Gastrocnemius medialis (tissue), 4 donors: ENCODE data around the gene MERTK. TPM values are rescaled to one million over a fixed set of nuclear protein-coding genes. Genes with fewer than 3 reads are reported as not detected.

Experiments used
- ATAC-seq, 2 donors: fragments of 150-250 bp; one replicate each; pipeline ENCODE4 v1.9.1; 2016
- DNase-seq, 2 donors: peaks; one replicate each; pipeline ENCODE4 v3.0.0-alpha.2; 2019
- H3K27ac ChIP-seq, 4 donors: fragments of 200-600 bp; sonication (generic); 1 replicate in 1 of 4; 2 replicates in 3 of 4; pipeline ENCODE4 v1.5.1; 2016 to 2018; ENCODE audit warnings: mild to moderate bottlenecking in 2 of 4, moderate library complexity in 1 of 4
- H3K27me3 ChIP-seq, 3 donors: fragments of 200-600 bp; sonication (generic) in 2 of 3; 1 replicate in 1 of 3; 2 replicates in 2 of 3; pipeline versions ENCODE4 v1.5.1 to v1.6.0; 2016 to 2019; ENCODE audit warnings: mild to moderate bottlenecking in 1 of 3, moderate library complexity in 1 of 3
- H3K36me3 ChIP-seq, 2 donors: fragments of 200-600 bp; sonication (generic) in 1 of 2; one replicate each; pipeline ENCODE4 v1.5.1; 2017 to 2018
- H3K4me1 ChIP-seq, 2 donors: fragments of 200-600 bp; sonication (generic) in 1 of 2; one replicate each; pipeline ENCODE4 v1.5.1; 2016 to 2017; ENCODE audit warnings: mild to moderate bottlenecking in 2 of 2
- H3K4me3 ChIP-seq, 4 donors: fragments of 200-600 bp; sonication (generic) in 3 of 4; 1 replicate in 1 of 4; 2 replicates in 3 of 4; pipeline ENCODE4 v1.5.1; 2016 to 2019; ENCODE audit warnings: mild to moderate bottlenecking in 2 of 4
- H3K9me3 ChIP-seq, 3 donors: fragments of 200-600 bp; sonication (generic) in 2 of 3; 1 replicate in 1 of 3; 2 replicates in 2 of 3; pipeline ENCODE4 v1.5.1; 2016 to 2019
- CTCF ChIP-seq, 5 experiments: fragments of 450-650 bp in 3 of 5; fragments of 200-600 bp in 2 of 5; sonication (generic) in 2 of 5; IDR thresholded peaks in 4 of 5; conservative IDR thresholded peaks in 1 of 5; 1 replicate in 4 of 5; 2 replicates in 1 of 5; pipeline ENCODE4 v1.5.1; 2016 to 2019; ENCODE audit warnings: antibody characterized with exemption in 5 of 5, mild to moderate bottlenecking in 3 of 5, moderate library complexity in 3 of 5
- POLR2A ChIP-seq, 2 donors: fragments of 450-650 bp; IDR thresholded peaks; one replicate each; pipeline ENCODE4 v1.6.1; 2017; ENCODE audit warnings: antibody characterized with exemption in 2 of 2, mild to moderate bottlenecking in 2 of 2, moderate library complexity in 2 of 2
- in situ Hi-C, 4 donors: fragments of 200-750 bp; cut with MboI; loops; one replicate each; pipeline versions ENCODE4 v1.15.0 to v1.8.0; 2017; ENCODE audit warnings: low sequenced_read_pairs in 4 of 4
- intact Hi-C: fragments of 100-400 bp; cut with DNase I; formaldehyde crosslinking; loops from one replicate; pipeline ENCODE4 v1.15.1; 2023; ENCODE audit warnings: low total_unique reads
- total RNA-seq, 4 donors: library from RNA; depleted of rRNA; stranded (reverse); fragments of >200 nt; gene quantifications; one replicate each; pipeline versions ENCODE4 v1.1.0 to v1.2.3, GENCODE V29; 2016

Gene MERTK
- total RNA-seq, 4 donors from 2014 or later, result 2.4 to 5.7 (median 3.7) TPM

GRCh38 chr2:112027767-112028166, 129.4 kb downstream of the MERTK start:
- Histone ChIP-seq H3K27me3 (no peaks in the 10 kb centered on the region), H3K4me1 (peaks cover 0 to 9% of the 10 kb centered on the region in 2 donors), H3K4me3 (no peak overlapping the region), H3K27ac (no peak overlapping the region), H3K9me3 (no peaks in the 10 kb centered on the region), H3K36me3 (no peaks in the 10 kb centered on the region)
- DNase-seq, result no peak
- in situ Hi-C loops, result no loop called here
- intact Hi-C loops, result no loop called here
- ATAC-seq, result no peak
- TF ChIP-seq CTCF (IDR thresholded peaks at IDR 0.05 in 4 of 5, conservative IDR thresholded peaks at IDR 0.05 in 1 of 5) (no peak), POLR2A (IDR thresholded peaks at IDR 0.05) (no peak)

DNA sequence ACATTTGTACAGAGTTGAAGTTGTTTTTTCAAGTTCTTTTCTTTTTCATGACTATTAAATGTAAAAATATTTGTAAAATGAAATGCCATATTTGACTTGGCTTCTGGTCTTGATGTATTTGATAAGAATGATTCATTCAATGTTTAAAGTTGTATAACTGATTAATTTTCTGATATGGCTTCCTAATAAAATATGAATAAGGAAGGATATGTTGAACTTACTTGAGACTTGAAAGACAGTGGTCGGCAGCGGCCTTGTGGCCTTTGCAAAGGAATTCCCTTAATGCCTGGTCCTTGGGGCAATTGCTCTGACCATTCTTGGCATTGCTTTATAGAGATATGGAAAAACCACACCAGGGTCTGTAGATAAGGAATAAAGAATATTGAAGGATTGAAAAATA, 130.8 kb downstream of the MERTK start:
- no peak for ATAC-seq
- TF ChIP-seq POLR2A (IDR thresholded peaks at IDR 0.05) (no peak), CTCF (IDR thresholded peaks at IDR 0.05 in 4 of 5, conservative IDR thresholded peaks at IDR 0.05 in 1 of 5) (no peak)
- Histone ChIP-seq H3K4me3 (no peak overlapping the region), H3K9me3 (no peaks in the 10 kb centered on the region), H3K27me3 (no peaks in the 10 kb centered on the region), H3K27ac (no peak overlapping the region), H3K4me1 (peaks cover 0 to 9% of the 10 kb centered on the region in 2 donors), H3K36me3 (no peaks in the 10 kb centered on the region)
- no peak for DNase-seq
- intact Hi-C loops (no loop called here), in situ Hi-C loops (no loop called here)

DNA sequence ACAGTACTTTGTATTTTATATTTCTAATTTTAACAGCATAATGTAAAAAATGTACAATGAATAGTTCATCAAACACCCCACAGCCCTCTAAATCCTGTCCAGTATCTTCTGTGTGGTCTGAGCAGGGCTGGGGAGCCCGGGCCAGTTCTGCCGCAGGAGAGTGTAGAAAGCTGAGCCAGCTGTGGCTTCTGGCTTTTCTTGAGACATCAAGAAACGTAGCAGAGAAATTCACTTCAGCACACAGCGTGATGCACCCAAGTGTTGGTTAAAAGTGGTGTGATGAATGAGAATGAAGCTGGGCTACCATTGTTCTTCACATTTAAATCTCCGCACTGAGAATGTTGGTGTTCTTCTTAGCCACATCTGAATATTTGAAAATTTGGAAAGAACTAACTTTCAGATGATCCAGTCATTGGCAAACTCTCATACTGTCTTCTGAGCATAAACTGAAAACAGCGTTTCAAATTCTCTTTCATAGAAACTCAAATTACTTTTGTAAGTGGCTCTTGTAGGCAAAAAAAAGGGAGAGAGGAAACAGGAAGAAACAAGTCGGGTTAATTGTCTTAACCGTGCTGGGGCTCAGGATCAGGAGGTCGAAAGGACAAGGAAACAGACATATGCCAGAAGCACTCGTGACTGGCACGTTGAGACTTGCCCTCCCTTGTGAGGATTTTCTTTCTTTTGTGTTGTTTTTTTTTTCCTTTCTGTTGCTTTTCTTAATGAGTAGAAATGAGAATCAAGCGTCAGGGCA, 133.2 kb downstream of the MERTK start:
- TF ChIP-seq POLR2A (IDR thresholded peaks at IDR 0.05) (no peak), CTCF (IDR thresholded peaks at IDR 0.05 in 4 of 5, conservative IDR thresholded peaks at IDR 0.05 in 1 of 5) (no peak)
- DNase-seq (no peak), ATAC-seq (peak in 1 of 2 donors; percentile 36)
- Histone ChIP-seq H3K4me1 (peaks cover 0 to 9% of the 10 kb centered on the region in 2 donors), H3K27me3 (no peaks in the 10 kb centered on the region), H3K9me3 (no peaks in the 10 kb centered on the region), H3K4me3 (no peak overlapping the region), H3K36me3 (no peaks in the 10 kb centered on the region), H3K27ac (peak overlapping the region in 2 of 4 donors; percentile 27 to 42)
- intact Hi-C loops (no loop called here), in situ Hi-C loops (no loop called here)

DNA sequence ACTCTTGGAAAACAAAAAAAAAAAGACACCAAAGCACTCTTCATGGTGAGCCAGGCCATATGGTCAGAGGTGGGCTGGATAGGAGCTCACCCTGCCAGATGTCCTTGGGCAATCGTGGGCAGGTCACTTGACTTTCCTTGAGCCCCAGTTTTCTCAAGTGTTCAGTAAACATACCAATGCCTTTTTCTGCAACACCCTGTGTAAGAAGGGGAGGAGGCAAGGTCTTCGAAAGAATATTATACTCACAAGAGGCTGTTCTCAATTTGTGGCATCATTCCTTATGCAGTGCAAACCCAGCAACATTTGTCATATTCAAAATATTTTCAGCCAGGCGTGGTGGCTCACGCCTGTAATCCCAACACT, 133.8 kb downstream of the MERTK start:
- Histone ChIP-seq H3K4me3 (no peak overlapping the region), H3K4me1 (peaks cover 0 to 9% of the 10 kb centered on the region in 2 donors), H3K36me3 (no peaks in the 10 kb centered on the region), H3K27ac (peak overlapping the region in 3 of 4 donors; percentile 16 to 42 (median 27)), H3K9me3 (no peaks in the 10 kb centered on the region), H3K27me3 (no peaks in the 10 kb centered on the region)
- ATAC-seq, result peak in 1 of 2 donors; percentile 30
- in situ Hi-C loops, result no loop called here
- TF ChIP-seq CTCF (IDR thresholded peaks at IDR 0.05 in 4 of 5, conservative IDR thresholded peaks at IDR 0.05 in 1 of 5), result no peak
- TF ChIP-seq POLR2A (IDR thresholded peaks at IDR 0.05), result no peak
- intact Hi-C loops, result no loop called here
- DNase-seq, result no peak
